Fibroblast of peridontal ligament (primary cell): Measurements from ENCODE around the gene RPS4Y1.
A peak's percentile ranks its signal among the peaks of the same experiment; 100 is the strongest.

Source experiments
- DNase-seq: peaks from one replicate; pipeline ENCODE4 v3.0.0-alpha.2; 2010; ENCODE audit errors: extremely low read depth

RPS4Y1 gene

DNA sequence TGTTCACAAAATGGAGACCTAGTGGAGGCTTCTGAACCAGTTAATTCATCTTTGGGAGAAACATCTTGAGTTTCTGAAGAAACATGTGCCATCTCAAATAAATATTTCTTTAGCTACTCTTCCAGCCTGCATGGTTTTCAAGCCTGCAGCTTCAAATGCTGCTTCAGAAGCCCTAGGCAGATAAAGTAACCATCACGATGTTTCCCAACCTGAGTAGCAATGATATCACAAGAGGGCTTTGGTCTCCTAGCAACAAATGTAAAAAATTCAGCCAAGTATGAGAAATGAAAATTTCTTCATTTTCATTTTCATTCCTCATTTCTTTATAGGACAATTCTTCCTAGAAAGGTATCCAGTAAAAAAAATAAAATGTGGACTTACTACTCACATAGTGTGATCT lies 42.2 kb downstream of the RPS4Y1 start:
- peak; percentile 27 for DNase-seq

DNA sequence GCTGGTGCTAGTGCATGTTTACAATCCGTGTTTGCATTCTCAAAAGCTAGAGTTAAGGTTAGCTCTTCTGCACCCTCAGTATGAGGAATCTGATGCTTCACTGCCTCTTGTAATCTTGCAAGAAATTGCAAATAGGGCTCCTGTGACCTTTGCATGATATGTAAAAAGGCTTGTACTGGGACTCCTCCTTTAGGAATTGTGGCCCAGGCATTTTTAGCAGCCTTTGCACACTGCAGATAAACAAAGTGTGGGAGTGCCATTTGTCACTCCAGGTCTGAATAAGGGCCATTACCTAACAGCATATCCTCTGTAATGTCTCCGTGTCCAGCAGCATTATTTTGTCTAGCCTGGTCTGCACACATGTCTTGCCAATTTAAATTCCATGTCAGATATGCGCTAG lies 44.5 kb downstream of the RPS4Y1 start:
- no peak for DNase-seq

DNA sequence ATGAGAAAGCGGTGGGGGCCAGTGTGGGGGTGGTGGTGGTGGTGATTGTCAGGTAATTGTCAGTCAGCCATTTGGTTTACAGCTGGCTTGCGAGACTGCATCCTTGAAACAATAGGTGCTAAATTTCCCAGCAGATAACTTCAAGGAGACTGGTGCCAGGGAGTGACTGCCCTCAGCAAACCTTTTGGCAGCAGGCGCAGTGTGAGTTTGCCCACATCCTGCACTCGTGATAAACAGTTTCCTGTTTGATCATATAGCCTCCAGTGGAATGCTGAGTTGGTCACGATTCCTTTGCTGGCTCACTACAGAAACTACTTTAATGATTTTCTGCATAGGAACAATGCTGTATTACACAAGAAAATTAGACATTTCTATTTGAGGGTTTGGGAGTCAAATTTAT lies 46.0 kb downstream of the RPS4Y1 start:
- DNase-seq: peak; percentile 27

DNA sequence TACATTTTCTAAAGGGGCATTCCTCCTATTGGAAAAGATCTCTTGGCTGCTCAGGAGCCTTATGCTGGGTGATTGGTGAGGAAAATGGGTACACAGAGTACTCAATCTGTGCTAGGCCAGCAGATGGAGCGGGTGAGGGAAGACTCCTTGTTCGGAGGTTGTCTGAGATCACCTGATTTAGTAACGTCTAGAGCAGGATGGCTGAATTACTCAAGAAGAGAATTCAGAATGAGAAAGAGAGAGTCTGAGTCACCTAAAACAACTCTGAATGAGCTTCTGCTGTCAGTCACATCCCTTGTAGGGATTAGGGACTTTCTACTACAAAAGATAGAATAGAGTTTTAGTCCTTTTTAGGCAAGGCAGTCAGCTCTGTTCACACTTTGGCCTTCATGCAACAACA lies 46.6 kb downstream of the RPS4Y1 start:
- peak; percentile 20 for DNase-seq

DNA sequence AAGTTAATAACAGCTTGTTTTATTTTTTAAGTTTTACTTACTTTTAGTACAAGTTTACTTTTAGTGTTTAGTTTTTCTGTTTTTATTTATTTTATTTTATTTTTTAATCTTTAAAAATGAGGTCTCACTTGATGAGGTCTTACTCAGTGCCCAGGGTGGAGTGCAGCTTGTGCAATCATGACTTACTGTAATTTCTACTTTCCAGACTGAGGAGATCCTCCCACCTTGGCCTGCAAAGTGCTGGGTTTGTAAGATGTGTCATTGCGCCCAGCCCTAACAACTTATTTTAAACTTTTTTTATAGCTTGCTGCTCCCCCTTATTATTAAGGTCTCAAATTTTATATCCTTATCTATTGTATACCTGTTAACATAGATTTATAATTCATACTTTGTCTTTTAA lies 52.1 kb downstream of the RPS4Y1 start:
- DNase-seq: no peak

DNA sequence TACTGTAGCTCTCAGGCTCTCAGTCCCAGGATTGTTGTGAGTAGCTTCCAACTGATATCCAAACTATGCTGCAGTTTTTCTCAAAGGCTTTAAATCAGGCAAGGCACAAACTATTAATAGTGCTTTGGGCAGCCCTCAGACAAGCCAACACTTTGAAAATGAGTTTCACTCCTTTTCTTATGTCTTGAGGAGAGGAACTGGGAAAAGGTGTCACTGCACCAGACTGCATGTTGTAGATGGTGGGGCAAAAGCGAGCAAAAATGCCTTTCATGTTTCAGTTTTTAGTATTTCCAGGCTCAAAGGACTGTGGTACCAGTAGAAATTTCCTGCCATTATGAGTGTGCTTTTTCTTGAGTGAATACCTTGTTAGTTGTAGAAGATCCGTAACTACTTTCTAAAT lies 54.6 kb downstream of the RPS4Y1 start:
- no peak for DNase-seq

DNA sequence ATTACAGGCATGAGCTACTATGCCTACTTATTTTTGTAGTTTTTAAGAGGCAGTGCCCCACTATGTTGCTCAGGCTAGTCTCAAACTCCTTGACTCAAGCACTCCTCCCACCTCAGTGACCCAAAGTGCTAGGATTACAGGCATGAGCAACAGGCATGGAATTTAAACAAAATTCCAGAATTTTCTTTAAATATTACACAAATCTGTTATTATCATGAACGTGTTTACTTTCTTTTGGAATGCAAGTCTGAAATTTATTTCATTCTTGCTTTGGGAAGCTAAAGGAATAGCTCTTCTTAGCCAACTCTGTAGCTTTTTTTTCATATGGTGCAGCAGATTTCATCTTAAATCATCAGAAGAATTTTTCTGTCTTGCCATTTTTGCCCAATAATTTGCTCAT lies 66.0 kb downstream of the RPS4Y1 start:
- peak; percentile 87 for DNase-seq

DNA sequence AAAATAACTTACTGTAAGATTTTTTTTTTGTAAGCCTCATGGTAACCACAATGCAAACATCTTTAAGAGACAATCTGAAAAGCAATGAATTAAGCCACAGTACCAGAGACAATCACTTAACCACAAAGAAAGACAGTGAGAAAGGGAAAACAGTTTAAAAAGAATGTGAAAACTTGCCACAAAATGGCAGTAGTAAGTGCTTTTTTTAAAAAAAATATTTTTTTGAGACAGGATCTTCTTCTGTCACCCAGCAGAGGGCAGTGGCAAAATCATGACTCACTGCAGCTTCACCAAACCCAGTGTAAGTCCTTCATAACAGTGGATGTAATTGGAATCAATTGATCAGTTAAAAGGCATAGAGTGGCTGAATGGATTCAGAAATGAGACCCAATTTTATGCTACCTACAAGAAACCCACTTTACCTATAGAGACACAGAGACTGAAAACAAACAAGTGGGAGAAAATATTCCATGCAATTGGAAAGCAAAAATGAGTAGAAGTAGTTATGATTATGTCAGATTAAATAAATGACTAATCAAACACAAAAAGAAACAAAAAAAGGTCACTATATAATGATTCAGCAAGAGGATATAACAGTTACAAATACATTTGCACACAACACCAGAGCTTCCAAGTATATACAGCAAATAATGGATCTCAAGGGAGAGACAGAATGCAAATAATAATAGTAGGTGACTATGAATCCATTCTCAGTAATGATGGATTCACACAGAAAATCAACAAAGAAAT lies 71.8 kb downstream of the RPS4Y1 start:
- peak; percentile 67 for DNase-seq
